ENCODE measurements around the gene TTC19.

The TTC19 gene, protein sequence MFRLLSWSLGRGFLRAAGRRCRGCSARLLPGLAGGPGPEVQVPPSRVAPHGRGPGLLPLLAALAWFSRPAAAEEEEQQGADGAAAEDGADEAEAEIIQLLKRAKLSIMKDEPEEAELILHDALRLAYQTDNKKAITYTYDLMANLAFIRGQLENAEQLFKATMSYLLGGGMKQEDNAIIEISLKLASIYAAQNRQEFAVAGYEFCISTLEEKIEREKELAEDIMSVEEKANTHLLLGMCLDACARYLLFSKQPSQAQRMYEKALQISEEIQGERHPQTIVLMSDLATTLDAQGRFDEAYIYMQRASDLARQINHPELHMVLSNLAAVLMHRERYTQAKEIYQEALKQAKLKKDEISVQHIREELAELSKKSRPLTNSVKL

DNA sequence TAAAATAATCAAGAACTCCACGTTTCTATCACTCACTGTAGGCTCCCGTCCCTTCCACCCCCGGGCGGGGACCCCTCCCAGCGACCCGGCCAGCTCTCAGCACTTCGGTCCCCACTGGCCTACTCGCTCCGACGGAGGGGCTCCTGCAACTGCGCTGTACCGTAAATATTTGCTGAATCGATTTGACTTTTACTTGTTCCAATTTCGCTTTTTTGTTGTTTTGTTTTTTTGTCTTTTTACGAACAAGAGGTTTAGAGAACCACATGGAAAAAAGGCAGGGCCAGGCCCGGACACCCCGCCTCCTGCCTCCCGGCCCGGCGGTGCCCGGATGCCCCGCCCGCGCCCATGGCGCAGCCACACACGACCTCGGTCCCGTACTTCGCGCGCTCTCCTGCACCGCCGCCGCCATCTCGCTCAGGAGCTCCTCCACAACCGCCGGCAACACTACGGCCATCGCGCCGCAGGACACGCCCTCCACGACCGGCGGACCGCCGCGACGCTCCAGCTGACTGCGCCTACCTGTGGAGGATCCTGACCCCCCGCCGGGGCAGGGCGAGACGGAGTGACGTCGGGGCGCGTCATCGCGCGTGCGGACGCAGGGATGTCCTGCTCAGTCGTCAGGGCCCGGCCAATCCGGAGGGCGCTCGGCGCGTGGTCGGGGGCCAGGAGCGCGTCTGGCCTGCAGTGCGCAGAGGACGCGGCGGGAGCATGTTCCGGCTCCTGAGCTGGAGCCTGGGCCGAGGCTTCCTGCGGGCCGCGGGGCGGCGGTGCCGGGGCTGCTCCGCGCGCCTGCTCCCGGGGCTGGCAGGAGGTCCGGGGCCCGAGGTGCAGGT lies at the start of gene TTC19, which contains the start of gene ZSWIM7:
TSS of gene TTC19 (plus strand) at position 684 of the 833 bp plus-strand sequence. CDS start at position 709, 25 bp downstream.
TSS of gene ZSWIM7 (minus strand) at position 564 of the 833 bp plus-strand sequence. CDS start at position 454, 110 bp downstream.
- TF ChIP-seq, protein P1, sequence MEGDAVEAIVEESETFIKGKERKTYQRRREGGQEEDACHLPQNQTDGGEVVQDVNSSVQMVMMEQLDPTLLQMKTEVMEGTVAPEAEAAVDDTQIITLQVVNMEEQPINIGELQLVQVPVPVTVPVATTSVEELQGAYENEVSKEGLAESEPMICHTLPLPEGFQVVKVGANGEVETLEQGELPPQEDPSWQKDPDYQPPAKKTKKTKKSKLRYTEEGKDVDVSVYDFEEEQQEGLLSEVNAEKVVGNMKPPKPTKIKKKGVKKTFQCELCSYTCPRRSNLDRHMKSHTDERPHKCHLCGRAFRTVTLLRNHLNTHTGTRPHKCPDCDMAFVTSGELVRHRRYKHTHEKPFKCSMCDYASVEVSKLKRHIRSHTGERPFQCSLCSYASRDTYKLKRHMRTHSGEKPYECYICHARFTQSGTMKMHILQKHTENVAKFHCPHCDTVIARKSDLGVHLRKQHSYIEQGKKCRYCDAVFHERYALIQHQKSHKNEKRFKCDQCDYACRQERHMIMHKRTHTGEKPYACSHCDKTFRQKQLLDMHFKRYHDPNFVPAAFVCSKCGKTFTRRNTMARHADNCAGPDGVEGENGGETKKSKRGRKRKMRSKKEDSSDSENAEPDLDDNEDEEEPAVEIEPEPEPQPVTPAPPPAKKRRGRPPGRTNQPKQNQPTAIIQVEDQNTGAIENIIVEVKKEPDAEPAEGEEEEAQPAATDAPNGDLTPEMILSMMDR (IDR thresholded peaks at IDR 0.05; ENCODE audit: insufficient read depth, low read length, missing control alignments): no peak
- CTCF ChIA-PET: interaction anchor here (0.6 to 4.7 kb wide), 14 partner anchors 8 to 258 kb away, joined by 3 to 34 read pairs (median 3); partner anchors contain the start of gene ADORA2B
- POLR2A ChIA-PET: interaction anchor here (0.6 to 2.6 kb wide), 5 partner anchors 14 to 382 kb away, joined by 3 to 15 read pairs (median 3); partner anchors contain the start of gene ADORA2B
- peak within 1 kb of the TSS; percentile 85 for H3K4me3 ChIP-seq (ENCODE audit: low read depth, low read length)
- DNase-seq (ENCODE audit: low read depth, low spot score): peak; percentile 53

DNA sequence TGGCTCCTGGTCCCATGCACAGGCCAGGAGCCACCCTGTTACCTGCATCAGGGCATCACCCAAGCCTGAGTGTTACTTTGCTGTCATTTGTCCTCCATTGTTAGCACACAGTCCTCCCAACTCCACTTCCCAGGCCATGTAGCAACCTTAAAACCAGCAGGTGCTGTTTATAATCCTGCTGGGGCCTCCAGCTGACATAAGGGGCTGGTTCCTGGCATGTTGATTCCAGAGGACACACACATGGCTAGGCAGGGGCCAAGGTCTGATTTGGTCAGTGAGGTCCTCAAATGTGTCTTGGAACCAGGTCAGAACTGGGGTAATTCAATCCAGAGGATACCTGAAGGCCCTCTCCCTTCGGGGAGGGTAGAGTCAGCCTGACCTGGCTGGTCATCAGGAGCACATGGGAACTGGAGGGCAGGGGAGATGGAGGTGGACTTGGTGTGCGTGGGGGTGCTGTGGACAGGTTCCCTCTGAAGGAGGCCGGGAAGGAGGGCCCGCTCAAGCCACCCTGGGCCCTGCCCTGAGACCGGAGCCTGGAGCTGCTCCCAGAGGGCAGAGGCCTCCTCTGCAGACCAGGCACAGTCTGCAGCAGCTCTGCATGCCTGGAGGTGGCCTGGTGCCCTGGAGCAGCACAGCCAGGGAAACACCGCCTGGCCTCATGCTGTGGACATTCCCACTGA lies 48.1 kb upstream of the TTC19 start:
- POLR2A ChIA-PET: no interaction called here
- DNase-seq (ENCODE audit: low read depth, low spot score): no peak
- TF ChIP-seq, protein P1 (IDR thresholded peaks at IDR 0.05; ENCODE audit: insufficient read depth, low read length, missing control alignments): no peak
- no peak overlapping the region for H3K4me3 ChIP-seq (ENCODE audit: low read depth, low read length)
- CTCF ChIA-PET: no interaction called here

DNA sequence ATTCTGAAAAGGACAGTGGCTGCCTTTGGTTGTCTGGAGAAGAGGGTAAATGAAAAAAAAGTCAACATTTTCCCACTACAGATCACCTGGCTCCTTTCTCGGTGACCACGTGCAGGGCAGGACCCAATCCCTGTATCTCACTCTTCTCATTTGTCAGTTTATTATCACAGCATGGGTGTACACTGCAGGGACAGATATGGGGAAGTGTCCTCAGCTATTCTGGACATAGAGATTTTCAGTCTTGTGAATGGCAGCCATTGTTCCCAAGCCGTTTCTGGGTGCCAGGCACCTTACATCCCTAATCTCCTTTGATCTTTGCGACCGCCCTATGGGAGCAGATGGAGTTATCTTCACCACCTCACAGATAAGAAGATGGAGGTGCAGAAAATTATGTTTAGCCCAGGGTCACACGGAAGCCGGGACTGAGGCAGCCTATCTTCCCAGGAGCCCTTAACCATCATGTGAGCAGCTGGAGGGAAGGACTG lies 47.5 kb upstream of the TTC19 start:
- no peak overlapping the region for H3K4me3 ChIP-seq (ENCODE audit: low read depth, low read length)
- TF ChIP-seq, protein P1 (IDR thresholded peaks at IDR 0.05; ENCODE audit: insufficient read depth, low read length, missing control alignments): no peak
- CTCF ChIA-PET: interaction anchor here (0.6 kb wide), 1 partner anchor 112 kb away, joined by 3 read pairs; no protein-coding TSS in a partner anchor
- no peak for DNase-seq (ENCODE audit: low read depth, low spot score)
- POLR2A ChIA-PET: no interaction called here

DNA sequence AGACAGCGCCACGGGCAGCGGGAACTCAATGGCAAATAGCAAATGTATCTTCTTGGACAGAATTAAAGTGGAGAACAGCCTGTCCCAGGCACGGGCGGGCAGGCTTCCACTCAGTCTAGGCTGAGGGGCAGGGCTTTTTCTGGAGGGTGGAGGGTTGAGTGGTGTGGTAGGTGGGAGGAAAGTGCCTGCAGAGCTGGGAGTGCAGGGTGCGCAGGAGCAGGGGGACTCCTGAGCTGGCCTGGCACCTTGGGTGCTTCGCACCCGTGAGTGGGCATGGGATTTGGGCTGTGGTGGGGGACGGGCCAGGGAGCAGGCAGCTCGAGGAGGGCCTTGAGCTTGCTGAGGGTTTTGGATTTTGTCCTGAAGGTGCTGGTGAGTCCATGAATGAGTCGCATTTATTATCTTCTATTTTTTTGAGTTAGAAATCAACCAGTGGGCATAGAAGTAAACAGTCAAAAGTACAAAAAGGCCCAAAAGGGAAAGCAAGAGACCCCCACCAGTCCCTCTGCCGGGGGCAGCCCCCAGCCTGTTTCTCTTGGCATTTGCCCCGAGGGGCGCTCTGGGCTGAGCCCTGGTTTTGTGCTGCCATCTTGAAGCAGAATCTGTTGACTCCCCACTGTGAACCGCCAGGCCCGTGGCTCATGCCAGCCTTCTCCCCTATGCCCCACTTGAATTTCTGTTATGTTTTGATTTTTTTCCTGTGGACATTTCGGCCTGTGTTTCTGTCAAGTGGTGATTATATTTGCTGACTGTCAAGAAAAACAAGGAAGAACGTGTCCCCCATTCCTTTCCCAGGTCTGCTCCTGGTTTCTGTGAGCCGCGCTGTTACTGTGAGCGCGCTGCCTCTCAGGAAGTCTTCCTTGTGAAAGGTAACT lies 46.5 kb upstream of the TTC19 start:
- no peak overlapping the region for H3K4me3 ChIP-seq (ENCODE audit: low read depth, low read length)
- ChIA-PET POLR2A (no interaction called here), CTCF (interaction anchor here (0.7 to 0.9 kb wide), 2 partner anchors 8 to 9 kb away, joined by 3 to 4 read pairs; partner anchors contain the start of gene ADORA2B)
- TF ChIP-seq, protein P1 (IDR thresholded peaks at IDR 0.05; ENCODE audit: insufficient read depth, low read length, missing control alignments): no peak
- no peak for DNase-seq (ENCODE audit: low read depth, low spot score)

DNA sequence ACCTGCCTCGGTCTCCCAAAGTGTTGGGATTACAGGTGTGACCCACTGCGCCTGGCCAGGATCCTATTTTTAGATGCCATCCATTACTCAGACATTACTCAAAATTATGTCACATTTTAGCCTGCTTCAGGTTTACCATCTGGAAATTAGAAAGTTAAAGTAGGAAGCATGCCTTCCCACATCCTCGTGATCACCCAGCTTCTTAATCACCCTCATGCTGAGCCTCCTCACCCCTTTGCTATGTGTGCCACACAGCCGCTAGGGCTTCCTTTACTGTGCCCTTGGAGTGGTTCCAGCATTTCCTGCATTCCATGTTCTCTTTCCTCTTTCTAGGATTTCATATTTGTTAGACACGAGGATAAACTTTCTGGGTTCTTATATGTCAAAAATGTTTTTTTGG lies 45.4 kb upstream of the TTC19 start:
- peak; percentile 64 for DNase-seq (ENCODE audit: low read depth, low spot score)
- no peak overlapping the region for H3K4me3 ChIP-seq (ENCODE audit: low read depth, low read length)
- CTCF ChIA-PET: interaction anchor here (0.9 to 1.0 kb wide), 2 partner anchors 9 kb away, joined by 3 to 4 read pairs; partner anchors contain the start of gene ADORA2B
- POLR2A ChIA-PET: no interaction called here
- TF ChIP-seq, protein P1 (IDR thresholded peaks at IDR 0.05; ENCODE audit: insufficient read depth, low read length, missing control alignments): no peak
